A673 (cell line): Measurements from ENCODE around the gene LEPROT.

Experiments used
- EZH2 ChIP-seq: fragments of 200-600 bp; sonication (generic); IDR thresholded peaks from 2 replicates; pipeline ENCODE4 v1.6.1; 2017; ENCODE audit warnings: borderline replicate concordance, low read depth, mild to moderate bottlenecking, mixed read lengths, antibody characterized with exemption, low read length; ENCODE audit not compliant: poor library complexity, severe bottlenecking
- TF ChIP-seq, protein P1 (sequence below): fragments of 300-800, 200-600 bp; sonication (generic); conservative IDR thresholded peaks from 2 replicates; pipeline ENCODE4 v1.5.1; 2017; ENCODE audit warnings: low read depth, mild to moderate bottlenecking, antibody characterized with exemption, low read length, moderate library complexity, mixed read lengths

DNA sequence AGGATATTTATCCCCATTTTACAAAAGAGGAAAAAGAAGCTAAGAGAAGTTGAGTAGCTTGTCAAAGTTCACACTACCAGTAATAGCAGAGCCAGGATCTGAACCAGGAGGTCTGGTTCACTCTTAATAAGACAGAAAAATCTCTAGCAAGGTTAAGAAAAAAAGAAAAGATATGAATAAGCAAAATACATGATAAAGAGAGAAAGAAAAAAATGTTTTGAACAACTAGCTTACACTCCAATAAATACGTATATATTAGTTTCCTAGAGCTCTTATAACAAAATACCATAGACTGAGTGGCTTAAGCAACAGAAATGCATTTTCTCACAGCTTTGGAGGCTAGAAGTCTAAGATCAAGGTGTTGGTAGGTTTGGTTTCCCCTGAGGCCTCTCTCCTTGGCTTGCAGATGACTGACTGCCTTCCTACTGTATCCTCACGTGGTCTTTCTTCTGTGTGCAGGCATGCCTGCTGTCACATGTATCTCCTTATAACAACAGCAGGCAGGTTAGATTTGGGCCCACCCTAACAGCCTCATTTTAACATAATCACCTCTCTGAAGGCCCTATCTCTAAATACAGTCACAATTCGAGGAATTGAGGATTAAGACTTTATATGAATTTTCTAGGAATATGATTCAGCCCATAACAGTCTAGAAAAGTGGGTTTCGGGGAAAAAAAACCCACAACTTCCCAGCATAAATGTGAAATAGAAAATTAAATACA lies 60.4 kb downstream of the LEPROT start:
- TF ChIP-seq, protein P1, sequence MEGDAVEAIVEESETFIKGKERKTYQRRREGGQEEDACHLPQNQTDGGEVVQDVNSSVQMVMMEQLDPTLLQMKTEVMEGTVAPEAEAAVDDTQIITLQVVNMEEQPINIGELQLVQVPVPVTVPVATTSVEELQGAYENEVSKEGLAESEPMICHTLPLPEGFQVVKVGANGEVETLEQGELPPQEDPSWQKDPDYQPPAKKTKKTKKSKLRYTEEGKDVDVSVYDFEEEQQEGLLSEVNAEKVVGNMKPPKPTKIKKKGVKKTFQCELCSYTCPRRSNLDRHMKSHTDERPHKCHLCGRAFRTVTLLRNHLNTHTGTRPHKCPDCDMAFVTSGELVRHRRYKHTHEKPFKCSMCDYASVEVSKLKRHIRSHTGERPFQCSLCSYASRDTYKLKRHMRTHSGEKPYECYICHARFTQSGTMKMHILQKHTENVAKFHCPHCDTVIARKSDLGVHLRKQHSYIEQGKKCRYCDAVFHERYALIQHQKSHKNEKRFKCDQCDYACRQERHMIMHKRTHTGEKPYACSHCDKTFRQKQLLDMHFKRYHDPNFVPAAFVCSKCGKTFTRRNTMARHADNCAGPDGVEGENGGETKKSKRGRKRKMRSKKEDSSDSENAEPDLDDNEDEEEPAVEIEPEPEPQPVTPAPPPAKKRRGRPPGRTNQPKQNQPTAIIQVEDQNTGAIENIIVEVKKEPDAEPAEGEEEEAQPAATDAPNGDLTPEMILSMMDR: no peak
- no peak for TF ChIP-seq EZH2
